ENCODE measurements around the gene FAM20B.

DNA sequence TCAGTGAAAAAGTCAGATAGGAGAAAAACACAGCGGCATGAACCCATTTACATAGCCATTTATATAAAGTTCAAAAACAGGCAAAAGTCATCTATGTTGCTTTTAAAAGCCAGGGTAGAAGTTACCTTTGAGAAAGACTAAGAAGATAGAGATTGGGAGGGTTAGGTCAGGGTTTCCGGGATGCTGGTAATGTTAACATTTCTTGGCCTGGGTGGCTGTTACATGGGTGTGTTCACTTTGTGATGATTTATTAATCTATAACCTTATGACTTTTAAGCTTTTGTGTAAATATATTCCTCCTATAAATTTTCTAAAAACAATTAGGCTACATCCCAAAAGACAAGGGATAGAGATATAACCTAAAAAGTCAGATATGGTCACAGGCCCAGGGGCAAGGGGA, 15.0 kb upstream of the FAM20B start:
- no peak for TF ChIP-seq POLR2AphosphoS5 (IDR thresholded peaks at IDR 0.05; ENCODE audit: low read depth, low read length)
- TF ChIP-seq TAF1 (IDR thresholded peaks at IDR 0.05; ENCODE audit: borderline replicate concordance, insufficient read depth, low read length) = no peak
- TF ChIP-seq, protein P1, sequence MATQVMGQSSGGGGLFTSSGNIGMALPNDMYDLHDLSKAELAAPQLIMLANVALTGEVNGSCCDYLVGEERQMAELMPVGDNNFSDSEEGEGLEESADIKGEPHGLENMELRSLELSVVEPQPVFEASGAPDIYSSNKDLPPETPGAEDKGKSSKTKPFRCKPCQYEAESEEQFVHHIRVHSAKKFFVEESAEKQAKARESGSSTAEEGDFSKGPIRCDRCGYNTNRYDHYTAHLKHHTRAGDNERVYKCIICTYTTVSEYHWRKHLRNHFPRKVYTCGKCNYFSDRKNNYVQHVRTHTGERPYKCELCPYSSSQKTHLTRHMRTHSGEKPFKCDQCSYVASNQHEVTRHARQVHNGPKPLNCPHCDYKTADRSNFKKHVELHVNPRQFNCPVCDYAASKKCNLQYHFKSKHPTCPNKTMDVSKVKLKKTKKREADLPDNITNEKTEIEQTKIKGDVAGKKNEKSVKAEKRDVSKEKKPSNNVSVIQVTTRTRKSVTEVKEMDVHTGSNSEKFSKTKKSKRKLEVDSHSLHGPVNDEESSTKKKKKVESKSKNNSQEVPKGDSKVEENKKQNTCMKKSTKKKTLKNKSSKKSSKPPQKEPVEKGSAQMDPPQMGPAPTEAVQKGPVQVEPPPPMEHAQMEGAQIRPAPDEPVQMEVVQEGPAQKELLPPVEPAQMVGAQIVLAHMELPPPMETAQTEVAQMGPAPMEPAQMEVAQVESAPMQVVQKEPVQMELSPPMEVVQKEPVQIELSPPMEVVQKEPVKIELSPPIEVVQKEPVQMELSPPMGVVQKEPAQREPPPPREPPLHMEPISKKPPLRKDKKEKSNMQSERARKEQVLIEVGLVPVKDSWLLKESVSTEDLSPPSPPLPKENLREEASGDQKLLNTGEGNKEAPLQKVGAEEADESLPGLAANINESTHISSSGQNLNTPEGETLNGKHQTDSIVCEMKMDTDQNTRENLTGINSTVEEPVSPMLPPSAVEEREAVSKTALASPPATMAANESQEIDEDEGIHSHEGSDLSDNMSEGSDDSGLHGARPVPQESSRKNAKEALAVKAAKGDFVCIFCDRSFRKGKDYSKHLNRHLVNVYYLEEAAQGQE (IDR thresholded peaks at IDR 0.05; ENCODE audit: insufficient read depth in 1 of 2, low read depth in 2 of 2, low read length in 2 of 2) = no peak
